Testis (tissue), 2 donors: ENCODE data around the gene CYTH2.

Source experiments
- POLR2A ChIP-seq: fragments of 450-650 bp; IDR thresholded peaks from one replicate; pipeline ENCODE4 v1.6.1; 2017; ENCODE audit warnings: antibody characterized with exemption, mild to moderate bottlenecking, moderate library complexity
- TF ChIP-seq, protein P1 (sequence below), 3 experiments: fragments of 450-650 bp in 2 of 3; fragments of 200-600 bp in 1 of 3; sonication (generic) in 1 of 3; IDR thresholded peaks; one replicate each; pipeline ENCODE4 v1.5.1; 2016 to 2019; ENCODE audit warnings: antibody characterized with exemption in 3 of 3, mild to moderate bottlenecking in 2 of 3, moderate library complexity in 1 of 3

DNA sequence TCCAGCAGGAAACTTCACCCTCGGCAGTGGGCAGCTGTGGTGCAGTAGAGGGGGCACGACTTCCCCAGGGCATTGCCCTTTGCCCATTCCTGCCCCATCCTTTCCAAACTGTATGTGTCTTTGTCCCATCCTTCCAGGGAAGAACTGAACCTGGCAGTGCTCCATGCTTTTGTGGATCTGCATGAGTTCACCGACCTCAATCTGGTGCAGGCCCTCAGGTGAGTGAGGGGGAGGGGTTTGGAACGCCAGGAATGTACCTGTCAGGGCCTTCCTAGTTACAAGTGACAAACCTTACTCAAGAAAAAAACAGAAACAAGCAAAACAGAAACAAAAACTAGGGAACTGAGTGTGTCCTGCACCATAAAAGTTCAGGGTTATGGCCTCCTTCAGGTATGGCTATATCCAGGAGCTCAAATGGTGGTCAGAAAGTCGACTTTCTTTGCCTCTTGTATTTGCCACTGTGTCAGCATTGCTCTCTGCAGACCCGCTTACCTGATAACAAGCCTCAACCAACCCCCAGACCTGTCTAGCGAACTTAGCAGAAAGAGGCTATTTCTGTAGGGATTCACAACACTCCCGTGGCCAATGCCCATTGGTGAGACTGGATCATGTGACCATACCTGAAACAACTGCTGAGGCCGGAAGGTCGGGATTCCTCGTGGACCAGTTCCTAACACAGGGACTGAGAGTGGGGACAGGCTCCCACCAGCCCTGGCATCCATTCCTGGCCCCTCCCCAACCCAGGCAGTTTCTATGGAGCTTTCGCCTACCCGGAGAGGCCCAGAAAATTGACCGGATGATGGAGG lies 4.2 kb downstream of the CYTH2 start:
- TF ChIP-seq, protein P1, sequence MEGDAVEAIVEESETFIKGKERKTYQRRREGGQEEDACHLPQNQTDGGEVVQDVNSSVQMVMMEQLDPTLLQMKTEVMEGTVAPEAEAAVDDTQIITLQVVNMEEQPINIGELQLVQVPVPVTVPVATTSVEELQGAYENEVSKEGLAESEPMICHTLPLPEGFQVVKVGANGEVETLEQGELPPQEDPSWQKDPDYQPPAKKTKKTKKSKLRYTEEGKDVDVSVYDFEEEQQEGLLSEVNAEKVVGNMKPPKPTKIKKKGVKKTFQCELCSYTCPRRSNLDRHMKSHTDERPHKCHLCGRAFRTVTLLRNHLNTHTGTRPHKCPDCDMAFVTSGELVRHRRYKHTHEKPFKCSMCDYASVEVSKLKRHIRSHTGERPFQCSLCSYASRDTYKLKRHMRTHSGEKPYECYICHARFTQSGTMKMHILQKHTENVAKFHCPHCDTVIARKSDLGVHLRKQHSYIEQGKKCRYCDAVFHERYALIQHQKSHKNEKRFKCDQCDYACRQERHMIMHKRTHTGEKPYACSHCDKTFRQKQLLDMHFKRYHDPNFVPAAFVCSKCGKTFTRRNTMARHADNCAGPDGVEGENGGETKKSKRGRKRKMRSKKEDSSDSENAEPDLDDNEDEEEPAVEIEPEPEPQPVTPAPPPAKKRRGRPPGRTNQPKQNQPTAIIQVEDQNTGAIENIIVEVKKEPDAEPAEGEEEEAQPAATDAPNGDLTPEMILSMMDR (IDR thresholded peaks at IDR 0.05): no peak
- TF ChIP-seq POLR2A: no peak
